Cardiac fibroblast (primary cell): ENCODE data around the gene GIT2.

Experiments
- DNase-seq, 2 donors: peaks; one replicate each; pipeline versions ENCODE4 v3.0.0 to v3.0.0-alpha.2; 2010; ENCODE audit warnings: low read depth in 2 of 2
- H3K4me3 ChIP-seq, 2 donors: replicated peaks in 1 of 2; 1 replicate in 1 of 2; 2 replicates in 1 of 2; pipeline ENCODE4 v1.5.1; 2011; ENCODE audit warnings: low read depth in 2 of 2, low read length in 2 of 2, mild to moderate bottlenecking in 2 of 2, moderate library complexity in 1 of 2
- CTCF ChIP-seq: IDR thresholded peaks from one replicate; pipeline ENCODE4 v1.5.1; 2011; ENCODE audit warnings: low read depth, mild to moderate bottlenecking, low read length, inconsistent platforms

The GIT2 gene

GRCh38 chr12:109912855-109913321, 83.3 kb downstream of the GIT2 start:
- H3K4me3 ChIP-seq, result no peak overlapping the region
- no peak for DNase-seq
- no peak for TF ChIP-seq CTCF

- peak; percentile 61 for TF ChIP-seq CTCF
- peak; percentile 31 to 54 for DNase-seq
- H3K4me3 ChIP-seq, result no peak overlapping the region
These were observed 85.2 kb downstream of the GIT2 start for GRCh38 chr12:109910969-109911348.

- H3K4me3 ChIP-seq, result no peak overlapping the region
- DNase-seq, result no peak
- no peak for TF ChIP-seq CTCF
These were observed 85.8 kb downstream of the GIT2 start for GRCh38 chr12:109910254-109910968.

- DNase-seq, result no peak
- H3K4me3 ChIP-seq, result no peak overlapping the region
- no peak for TF ChIP-seq CTCF
These were observed 90.9 kb downstream of the GIT2 start for GRCh38 chr12:109905301-109905700.

- no peak overlapping the region for H3K4me3 ChIP-seq
- TF ChIP-seq CTCF, result no peak
- no peak for DNase-seq
These were observed 93.2 kb downstream of the GIT2 start for GRCh38 chr12:109902891-109903418.

- H3K4me3 ChIP-seq, result peak overlapping the region; percentile 71 to 80
- DNase-seq, result peak in 1 of 2 donors; percentile 6
- no peak for TF ChIP-seq CTCF
These were observed 95.2 kb downstream of the GIT2 start for GRCh38 chr12:109900752-109901580.
